Activated CD4-positive, CD25-positive, alpha-beta regulatory T cell treated with anti-CD3 and anti-CD28 coated beads, Interleukin-2, amount 50 U/mL, for 72 hours (primary cell): ENCODE measurements around the gene BPIFB4.
"Not testable (repeated sequence)": the region's sequence is repeated elsewhere in the genome, so short reads cannot be mapped to it uniquely, and the experiment has no call there.

Experiments used
- DNase-seq: peaks from one replicate; pipeline ENCODE4 v3.0.0; 2021

Gene BPIFB4

GRCh38 chr20:33091147-33091546 lies 11.7 kb downstream of the BPIFB4 start:
- no peak for DNase-seq

- DNase-seq = no peak
Observed at GRCh38 chr20:33091693-33092092, 12.2 kb downstream of the BPIFB4 start.

- DNase-seq = no peak
Observed at GRCh38 chr20:33092361-33092760, 12.9 kb downstream of the BPIFB4 start.

- no peak for DNase-seq
Observed at GRCh38 chr20:33093074-33093473, 13.6 kb downstream of the BPIFB4 start.

GRCh38 chr20:33093582-33093981 lies 14.1 kb downstream of the BPIFB4 start:
- no peak for DNase-seq

GRCh38 chr20:33095249-33095648 lies 15.8 kb downstream of the BPIFB4 start:
- no peak for DNase-seq

- DNase-seq = not testable (repeated sequence)
Observed at GRCh38 chr20:33095902-33096584, 16.6 kb downstream of the BPIFB4 start.

- DNase-seq = no peak
Observed at GRCh38 chr20:33097001-33097400, 17.6 kb downstream of the BPIFB4 start.

- no peak for DNase-seq
Observed at GRCh38 chr20:33099843-33100538, 20.5 kb downstream of the BPIFB4 start.

GRCh38 chr20:33103556-33103955 lies 24.1 kb downstream of the BPIFB4 start:
- no peak for DNase-seq

GRCh38 chr20:33104336-33104735 lies 24.9 kb downstream of the BPIFB4 start:
- DNase-seq = no peak

GRCh38 chr20:33105316-33105924 lies 26.0 kb downstream of the BPIFB4 start:
- no peak for DNase-seq

- DNase-seq = not testable (repeated sequence)
Observed at GRCh38 chr20:33106058-33106620, 26.7 kb downstream of the BPIFB4 start.

GRCh38 chr20:33108661-33109060 lies 29.2 kb downstream of the BPIFB4 start:
- no peak for DNase-seq

- DNase-seq = no peak
Observed at GRCh38 chr20:33110147-33110825, 30.8 kb downstream of the BPIFB4 start.

GRCh38 chr20:33111306-33111705 lies 31.9 kb downstream of the BPIFB4 start:
- DNase-seq = no peak

GRCh38 chr20:33112547-33113386 lies 33.3 kb downstream of the BPIFB4 start:
- DNase-seq = no peak

GRCh38 chr20:33113387-33113908 lies 34.0 kb downstream of the BPIFB4 start:
- DNase-seq = no peak

- DNase-seq = not testable (repeated sequence)
Observed at GRCh38 chr20:33115501-33115900, 36.1 kb downstream of the BPIFB4 start.

- DNase-seq = no peak
Observed at GRCh38 chr20:33119725-33120720, 40.6 kb downstream of the BPIFB4 start.

- DNase-seq = no peak
Observed at GRCh38 chr20:33120934-33121333, 41.5 kb downstream of the BPIFB4 start.
